H1 (cell line): Measurements from ENCODE around the gene SIRT3. TPM values are rescaled to one million over a fixed set of nuclear protein-coding genes. Genes with fewer than 3 reads are reported as not detected.

Source experiments
- CTCF ChIA-PET: fragments of 300-600 bp; sonication (Branson Sonifier 250); formaldehyde crosslinking; loops from one replicate; lab custom pipeline; 2021; ENCODE audit not compliant: partially characterized antibody; lab: Charles Lee
- POLR2A ChIA-PET: fragments of 300-600 bp; sonication (Branson Sonifier 250); formaldehyde crosslinking; loops from one replicate; lab custom pipeline; 2021; ENCODE audit warnings: inconsistent platforms; ENCODE audit not compliant: partially characterized antibody; lab: Charles Lee
- DNase-seq, 2 experiments: peaks; one replicate each; pipeline versions ENCODE4 v3.0.0 to v3.0.0-alpha.2; 2010 to 2022; ENCODE audit warnings: low spot score in 2 of 2, low read depth in 1 of 2, mixed read lengths in 1 of 2
- FAIRE-seq: peaks from 2 replicates; lab custom pipeline; 2011; peaks lifted over from hg19 to GRCh38; lab: Jason Lieb, UNC
- H2AFZ ChIP-seq: 2 replicates; pipeline ENCODE4 v1.8.1; 2012; ENCODE audit warnings: low read length, inconsistent platforms
- H2AK5ac ChIP-seq: 2 replicates; pipeline ENCODE4 v1.6.1; 2013; ENCODE audit warnings: low read depth, low read length
- H2BK120ac ChIP-seq: replicated peaks from 2 replicates; pipeline ENCODE3; 2013; ENCODE audit warnings: low read depth, low read length, inconsistent platforms
- H2BK12ac ChIP-seq: 2 replicates; pipeline ENCODE4 v1.6.1; 2013; ENCODE audit warnings: low read depth, low read length
- H2BK15ac ChIP-seq: 2 replicates; pipeline ENCODE4 v1.6.1; 2013; ENCODE audit warnings: low read length
- H2BK20ac ChIP-seq: 2 replicates; pipeline ENCODE4 v1.6.1; 2013; ENCODE audit warnings: low read length
- H2BK5ac ChIP-seq: 2 replicates; pipeline ENCODE4 v1.6.1; 2013; ENCODE audit warnings: low read depth, low read length
- H3K14ac ChIP-seq: 2 replicates; pipeline ENCODE4 v1.6.1; 2013; ENCODE audit warnings: inconsistent platforms; ENCODE audit not compliant: insufficient read length
- H3K18ac ChIP-seq: 2 replicates; pipeline ENCODE4 v1.6.1; 2013; ENCODE audit warnings: low read length; ENCODE audit errors: extremely low read depth
- H3K23ac ChIP-seq: 2 replicates; pipeline ENCODE4 v1.6.1; 2013; ENCODE audit warnings: inconsistent platforms; ENCODE audit not compliant: insufficient read length
- H3K23me2 ChIP-seq: 2 replicates; pipeline ENCODE4 v1.6.1; 2013; ENCODE audit warnings: low read depth, low read length
- H3K27ac ChIP-seq: 2 replicates; pipeline ENCODE4 v1.6.1; 2011; ENCODE audit warnings: low read depth, low read length, inconsistent platforms
- H3K27me3 ChIP-seq, 4 experiments: replicated peaks in 1 of 4; 1 replicate in 1 of 4; 2 replicates in 3 of 4; pipeline versions ENCODE4 v1.6.1 to v1.8.1; 2011 to 2013; ENCODE audit warnings: low read length in 3 of 4, mild to moderate bottlenecking in 3 of 4, inconsistent platforms in 2 of 4, mixed read lengths in 2 of 4, moderate library complexity in 1 of 4; ENCODE audit not compliant: control insufficient read depth in 3 of 4, insufficient read depth in 3 of 4; ENCODE audit errors: extremely low read depth in 1 of 4
- H3K36me3 ChIP-seq, 4 experiments: 2 replicates each; pipeline versions ENCODE4 v1.6.1 to v1.8.1; 2011 to 2013; ENCODE audit warnings: mild to moderate bottlenecking in 4 of 4, low read length in 3 of 4, moderate library complexity in 2 of 4, control low read depth in 1 of 4, inconsistent platforms in 1 of 4; ENCODE audit not compliant: insufficient read depth in 4 of 4, control insufficient read depth in 2 of 4
- H3K4ac ChIP-seq: replicated peaks from 2 replicates; pipeline ENCODE3; 2013; ENCODE audit warnings: low read length, low read depth, mixed read lengths, inconsistent platforms; ENCODE audit not compliant: insufficient read length
- H3K4me1 ChIP-seq, 4 experiments: replicated peaks in 1 of 4; 1 replicate in 1 of 4; 2 replicates in 3 of 4; pipeline versions ENCODE4 v1.6.1 to v1.8.1; 2011 to 2013; ENCODE audit warnings: low read length in 3 of 4, inconsistent platforms in 2 of 4, mixed read lengths in 1 of 4; ENCODE audit not compliant: insufficient read depth in 4 of 4, control insufficient read depth in 3 of 4
- H3K4me2 ChIP-seq, 2 experiments: 2 replicates each; pipeline versions ENCODE4 v1.6.1 to v1.8.1; 2011 to 2013; ENCODE audit warnings: low read depth in 2 of 2, low read length in 2 of 2, control low read depth in 1 of 2, inconsistent platforms in 1 of 2, mild to moderate bottlenecking in 1 of 2; ENCODE audit not compliant: insufficient read depth in 1 of 2
- H3K4me3 ChIP-seq, 4 experiments: fragments of 200-600, 300-600 bp in 1 of 4; sonication (generic), shearing (Covaris generic), sonication (Bioruptor Twin) in 1 of 4; 2 replicates each; pipeline versions ENCODE4 v1.5.1 to v1.8.1; 2011 to 2016; ENCODE audit warnings: low read length in 4 of 4, low read depth in 3 of 4, control low read depth in 2 of 4, inconsistent platforms in 2 of 4, mild to moderate bottlenecking in 2 of 4, mixed read lengths in 1 of 4, moderate library complexity in 1 of 4; ENCODE audit not compliant: insufficient read depth in 2 of 4; ENCODE audit errors: extremely low read depth in 1 of 4
- H3K56ac ChIP-seq: replicated peaks from 2 replicates; pipeline ENCODE3; 2013; ENCODE audit warnings: low read depth, mild to moderate bottlenecking, mixed read lengths, low read length, inconsistent platforms; ENCODE audit not compliant: insufficient read length
- H3K79me1 ChIP-seq: 2 replicates; pipeline ENCODE4 v1.6.1; 2013; ENCODE audit warnings: low read depth, low read length, control low read depth
- H3K79me2 ChIP-seq, 2 experiments: 2 replicates each; pipeline versions ENCODE4 v1.6.1 to v1.8.1; 2012 to 2013; ENCODE audit warnings: low read length in 2 of 2, mild to moderate bottlenecking in 2 of 2, inconsistent platforms in 1 of 2; ENCODE audit not compliant: insufficient read depth in 2 of 2, control insufficient read depth in 1 of 2
- H3K9ac ChIP-seq, 4 experiments: replicated peaks in 1 of 4; 1 replicate in 1 of 4; 2 replicates in 3 of 4; pipeline versions ENCODE4 v1.6.1 to v1.8.1; 2011 to 2013; ENCODE audit warnings: low read depth in 3 of 4, low read length in 3 of 4, control low read depth in 2 of 4, mild to moderate bottlenecking in 2 of 4, moderate library complexity in 2 of 4, inconsistent platforms in 1 of 4; ENCODE audit errors: extremely low read depth in 1 of 4
- H3K9me3 ChIP-seq, 2 experiments: 2 replicates each; pipeline versions ENCODE4 v1.6.1 to v1.8.1; 2012 to 2013; ENCODE audit warnings: mild to moderate bottlenecking in 2 of 2, moderate library complexity in 2 of 2, control low read depth in 1 of 2, inconsistent platforms in 1 of 2, low read depth in 1 of 2, low read length in 1 of 2, mixed read lengths in 1 of 2; ENCODE audit not compliant: insufficient read depth in 2 of 2
- H4K20me1 ChIP-seq, 2 experiments: replicated peaks in 1 of 2; 2 replicates each; pipeline versions ENCODE3 to v1.8.1; 2011 to 2013; ENCODE audit warnings: inconsistent platforms in 2 of 2, low read length in 2 of 2, mild to moderate bottlenecking in 1 of 2; ENCODE audit not compliant: insufficient read depth in 2 of 2, control insufficient read depth in 1 of 2
- H4K5ac ChIP-seq: 2 replicates; pipeline ENCODE4 v1.6.1; 2013; ENCODE audit warnings: low read length, low read depth, mixed read lengths, inconsistent platforms; ENCODE audit not compliant: insufficient read length
- H4K8ac ChIP-seq: 2 replicates; pipeline ENCODE4 v1.8.0; 2013; ENCODE audit warnings: mild to moderate bottlenecking, moderate library complexity, low read length, inconsistent platforms; ENCODE audit not compliant: insufficient read depth; ENCODE audit errors: extremely low read depth
- H4K91ac ChIP-seq: replicated peaks from 2 replicates; pipeline ENCODE3; 2013; ENCODE audit warnings: low read length, mixed read lengths, inconsistent platforms; ENCODE audit not compliant: insufficient read length
- CTCF ChIP-seq, 3 experiments: IDR thresholded peaks; 1 replicate in 2 of 3; 2 replicates in 1 of 3; pipeline versions ENCODE4 v1.5.1 to v1.6.1; 2011; ENCODE audit warnings: low read length in 3 of 3, mild to moderate bottlenecking in 3 of 3, inconsistent platforms in 2 of 3, low read depth in 1 of 3, moderate library complexity in 1 of 3; ENCODE audit not compliant: insufficient read depth in 1 of 3; ENCODE audit errors: control extremely low read depth in 1 of 3
- POU5F1 ChIP-seq: IDR thresholded peaks from 2 replicates; pipeline ENCODE4 v1.6.1; 2011; ENCODE audit warnings: low read depth, mild to moderate bottlenecking, low read length, moderate library complexity
- RAD21 ChIP-seq, 2 experiments: IDR thresholded peaks in 1 of 2; conservative IDR thresholded peaks in 1 of 2; 2 replicates each; pipeline ENCODE4 v1.6.1; 2011; ENCODE audit warnings: low read depth in 2 of 2, low read length in 2 of 2, improper control_type of control experiment in 1 of 2, inconsistent platforms in 1 of 2, mild to moderate bottlenecking in 1 of 2, moderate library complexity in 1 of 2
- USF2 ChIP-seq: IDR thresholded peaks from 2 replicates; pipeline ENCODE4 v1.6.1; 2011; ENCODE audit warnings: low read length, improper control_type of control experiment
- WGBS, 2 experiments: shearing (Covaris generic) in 1 of 2; methylation state at CpG; one replicate each; pipeline versions ENCODE4 v1.1.6 to v1.1.7; 2013 to 2015; ENCODE audit warnings: low lambda C conversion rate in 2 of 2, mixed read lengths in 2 of 2, inconsistent platforms in 1 of 2, low coverage in 1 of 2, missing lambda C conversion rate in 1 of 2; ENCODE audit not compliant: insufficient replicate concordance in 2 of 2, insufficient coverage in 1 of 2, insufficient read length in 1 of 2; ENCODE audit errors: extremely low coverage in 1 of 2, missing lambda C conversion rate in 1 of 2; 5-methylcytosine and 5-hydroxymethylcytosine counted together
- polyA plus RNA-seq, 7 experiments: library from polyadenylated mRNA; depleted of rRNA in 3 of 7; stranded (reverse) in 5 of 7; unstranded in 2 of 7; fragments of >200 nt in 5 of 7; fragments of 200-250 nt in 2 of 7; gene quantifications; 1 replicate in 5 of 7; 2 replicates in 1 of 7; 4 replicates in 1 of 7; pipeline versions ENCODE4 v1.2.1 to v1.2.3, GENCODE V29; 2011 to 2013; ENCODE audit warnings: missing spikeins in 2 of 7, mixed read lengths in 2 of 7
- total RNA-seq: library from RNA; stranded (reverse); fragmentation: NEBNext Ultra II Directional; extraction: Animal tissue kit (Norgen Biotek cat#: 25700); gene quantifications from 2 replicates; pipeline ENCODE4 v1.2.1, GENCODE V29; 2021

The SIRT3 gene
- total and polyA plus RNA-seq, 2 of the 8 experiments (the other 6 are each of a cell fraction or from before 2014, with no cell fraction given): 14.3 to 21.6 TPM

- FAIRE-seq: peak; percentile 91
- Histone ChIP-seq H3K14ac (no peak overlapping the region), H2BK5ac (no peak overlapping the region), H3K36me3 (peaks cover 17 to 47% (median 42%) of the 10 kb centered on the region in 4 experiments), H4K5ac (no peak overlapping the region), H3K4me3 (no peak overlapping the region), H3K27ac (no peak overlapping the region), H2AFZ (no peak overlapping the region), H3K4me1 (no peaks in the 10 kb centered on the region), H3K18ac (no peak overlapping the region), H2BK15ac (no peak overlapping the region), H3K79me2 (no peaks in the 10 kb centered on the region), H3K56ac (no peak overlapping the region), H3K4ac (no peak overlapping the region), H2BK12ac (no peak overlapping the region), H3K23ac (no peak overlapping the region), H4K8ac (no peak overlapping the region), H3K23me2 (peaks cover 3% of the 10 kb centered on the region), H2BK120ac (no peak overlapping the region), H3K9me3 (no peaks in the 10 kb centered on the region), H3K27me3 (no peaks in the 10 kb centered on the region; a peak in 1 of 7 replicates), H2BK20ac (no peak overlapping the region), H3K79me1 (no peaks in the 10 kb centered on the region), H3K4me2 (no peak overlapping the region), H4K91ac (no peak overlapping the region), H2AK5ac (no peak overlapping the region), H3K9ac (no peak overlapping the region), H4K20me1 (no peaks in the 10 kb centered on the region)
- POLR2A ChIA-PET: interaction anchor here (0.8 to 3.1 kb wide), 17 partner anchors 14 to 143 kb away, joined by 3 to 9 read pairs (median 4); partner anchors contain the start of genes BET1L, PKP3, PSMD13 and RIC8A
- TF ChIP-seq CTCF (IDR thresholded peaks at IDR 0.05; ENCODE audit: control extremely low read depth in 1 of 3, insufficient read depth in 1 of 3, low read depth in 1 of 3, low read length in 3 of 3) (peak; percentile 82 to 94 (median 85)), USF2 (no peak), POU5F1 (no peak), RAD21 (IDR thresholded peaks at IDR 0.05 in 1 of 2, conservative IDR thresholded peaks at IDR 0.05 in 1 of 2; ENCODE audit: low read depth in 2 of 2, low read length in 2 of 2) (peak; percentile 86 to 88)
- WGBS, 2 experiments: 72% methylated on average over 10 of the region's 10 CpGs; no CpG with 5 or more reads in 1 of the 2 experiments
- DNase-seq: peak; percentile 51 to 94
- CTCF ChIA-PET: interaction anchor here (0.9 to 9.8 kb wide), 44 partner anchors 9 to 268 kb away, joined by 3 to 212 read pairs (median 8); partner anchors contain the start of genes B4GALNT4, IFITM2, IFITM5 and NLRP6
These were observed 14.7 kb upstream of the SIRT3 start for GRCh38 chr11:250740-251299.
